Measurements from ENCODE around the gene MB21D2. TPM values are rescaled to one million over a fixed set of nuclear protein-coding genes. Genes with fewer than 3 reads are reported as not detected.

MB21D2 gene
- total and polyA plus RNA-seq, 2 experiments from 2014 or later = 8.1 to 35.9 TPM

- no peak for TF ChIP-seq ZNF462 (CRISPR knock-in tag; IDR thresholded peaks at IDR 0.05)
- TF ChIP-seq, protein P1, sequence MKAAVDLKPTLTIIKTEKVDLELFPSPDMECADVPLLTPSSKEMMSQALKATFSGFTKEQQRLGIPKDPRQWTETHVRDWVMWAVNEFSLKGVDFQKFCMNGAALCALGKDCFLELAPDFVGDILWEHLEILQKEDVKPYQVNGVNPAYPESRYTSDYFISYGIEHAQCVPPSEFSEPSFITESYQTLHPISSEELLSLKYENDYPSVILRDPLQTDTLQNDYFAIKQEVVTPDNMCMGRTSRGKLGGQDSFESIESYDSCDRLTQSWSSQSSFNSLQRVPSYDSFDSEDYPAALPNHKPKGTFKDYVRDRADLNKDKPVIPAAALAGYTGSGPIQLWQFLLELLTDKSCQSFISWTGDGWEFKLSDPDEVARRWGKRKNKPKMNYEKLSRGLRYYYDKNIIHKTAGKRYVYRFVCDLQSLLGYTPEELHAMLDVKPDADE (IDR thresholded peaks at IDR 0.05) = no peak
Observed at GRCh38 chr3:192750201-192750600, 167.5 kb downstream of the MB21D2 start (continued).

GRCh38 chr3:192747746-192748145 lies 169.9 kb downstream of the MB21D2 start:
- DNase-seq (ENCODE audit: low spot score) (peak; percentile 36), ATAC-seq (peak; percentile 37)
- Histone ChIP-seq H3K9me2 (ENCODE audit: insufficient read depth) (no peaks in the 10 kb centered on the region), H3K27me3 (ENCODE audit: insufficient read depth) (no peaks in the 10 kb centered on the region), H2AFZ (no peak overlapping the region), H3K79me2 (replicated peaks; ENCODE audit: insufficient read depth) (no peaks in the 10 kb centered on the region), H3K4me1 (ENCODE audit: insufficient read depth) (peaks cover 52% of the 10 kb centered on the region), H3F3A (replicated peaks; ENCODE audit: low read depth) (no peaks in the 10 kb centered on the region), H3K36me3 (ENCODE audit: insufficient read depth) (no peaks in the 10 kb centered on the region), H3K27ac (ENCODE audit: low read depth) (peak overlapping the region; percentile 65), H4K20me1 (replicated peaks; ENCODE audit: insufficient read depth) (no peaks in the 10 kb centered on the region), H3K4me3 (no peak overlapping the region), H3K4me2 (peak overlapping the region; percentile 40)
- no peak for TF ChIP-seq ZNF331 (CRISPR knock-in tag; IDR thresholded peaks at IDR 0.05; ENCODE audit: low read depth)
- Mint-ChIP-seq H3K9me3 (peaks cover 3% of the 10 kb centered on the region; the same call in 2 of the 3 replicates), H3K36me3 (ENCODE audit: low read depth) (peaks cover 4% of the 10 kb centered on the region; the same call in 2 of the 3 replicates), H3K27me3 (ENCODE audit: insufficient read depth, low read depth, poor library complexity) (peaks cover 2% of the 10 kb centered on the region), H3K27ac (no peak overlapping the region), H3K4me3 (no peak overlapping the region), H3K4me1 (peaks cover 56% of the 10 kb centered on the region)

All from GM23338 (cell line).